B cell (primary cell): Measurements from ENCODE around the gene CCNT2. TPM values are rescaled to one million over a fixed set of nuclear protein-coding genes. Genes with fewer than 3 reads are reported as not detected.

ENCODE experiments used
- ATAC-seq: fragments of 200-7000 bp; cut with Tn5 transposase; one replicate; pipeline ENCODE4 v1.10.0; 2021; ENCODE audit warnings: low read depth, mild to moderate bottlenecking, moderate number of reproducible peaks, moderate library complexity
- CTCF ChIA-PET: fragments of 350-600 bp; sonication (Branson Sonifier 250); formaldehyde crosslinking; loops from one replicate; lab custom pipeline; 2021; ENCODE audit warnings: antibody characterized with exemption, inconsistent platforms; lab: Charles Lee
- POLR2A ChIA-PET: fragments of 350-600 bp; sonication (Branson Sonifier 250); formaldehyde crosslinking; loops from one replicate; lab custom pipeline; 2021; ENCODE audit warnings: antibody characterized with exemption; lab: Charles Lee
- DNase-seq: peaks from one replicate; pipeline ENCODE4 v3.0.0; 2013
- H2AFZ ChIP-seq: 2 replicates; pipeline ENCODE4 v1.6.1; 2012; ENCODE audit warnings: mild to moderate bottlenecking, low read depth, low read length; ENCODE audit not compliant: insufficient read depth, poor library complexity, severe bottlenecking
- H3K27ac ChIP-seq, 2 donors: 1 replicate in 1 of 2; 2 replicates in 1 of 2; pipeline ENCODE4 v1.5.1; 2012 to 2013; ENCODE audit warnings: low read length in 2 of 2, mild to moderate bottlenecking in 2 of 2, moderate library complexity in 1 of 2
- H3K27me3 ChIP-seq, 4 experiments: fragments of 200-600 bp in 1 of 4; sonication (generic) in 1 of 4; replicated peaks in 1 of 4; 1 replicate in 2 of 4; 2 replicates in 2 of 4; pipeline versions ENCODE4 v1.6.1 to v1.7.0; 2013 to 2016; ENCODE audit warnings: low read length in 3 of 4, mild to moderate bottlenecking in 2 of 4, mixed read lengths in 1 of 4, moderate library complexity in 1 of 4; ENCODE audit not compliant: insufficient read depth in 4 of 4, control insufficient read depth in 3 of 4; ENCODE audit errors: control extremely low read depth in 1 of 4
- H3K36me3 ChIP-seq, 2 experiments: replicated peaks in 1 of 2; 1 replicate in 1 of 2; 2 replicates in 1 of 2; pipeline versions ENCODE4 v1.6.1 to v1.7.1; 2013; ENCODE audit warnings: low read length in 1 of 2; ENCODE audit not compliant: insufficient read depth in 2 of 2, control insufficient read depth in 1 of 2; ENCODE audit errors: control extremely low read depth in 1 of 2, extremely low read depth in 1 of 2
- H3K4me1 ChIP-seq, 2 donors: fragments of 200-600 bp in 1 of 2; sonication (generic) in 1 of 2; 1 replicate in 1 of 2; 2 replicates in 1 of 2; pipeline versions ENCODE4 v1.5.1 to v1.6.1; 2013 to 2017; ENCODE audit warnings: low read length in 2 of 2; ENCODE audit not compliant: control insufficient read depth in 2 of 2, insufficient read depth in 2 of 2
- H3K4me2 ChIP-seq: replicated peaks from 2 replicates; pipeline ENCODE3; 2012; ENCODE audit warnings: mild to moderate bottlenecking, low read depth, low read length; ENCODE audit not compliant: poor library complexity, severe bottlenecking
- H3K4me3 ChIP-seq, 5 experiments: fragments of 200-600 bp in 1 of 5; sonication (generic) in 1 of 5; 1 replicate in 3 of 5; 2 replicates in 2 of 5; pipeline versions ENCODE4 v1.5.1 to v1.7.0; 2011 to 2016; ENCODE audit warnings: low read length in 4 of 5, mild to moderate bottlenecking in 4 of 5, low read depth in 2 of 5, control low read depth in 1 of 5, moderate library complexity in 1 of 5; ENCODE audit not compliant: insufficient read depth in 1 of 5; ENCODE audit errors: control extremely low read depth in 1 of 5, extremely low read depth in 1 of 5
- H3K79me2 ChIP-seq: fragments of 200-600 bp; sonication (generic); one replicate; pipeline ENCODE4 v1.6.0; 2016; ENCODE audit warnings: low read length; ENCODE audit not compliant: control insufficient read depth, insufficient read depth
- H3K9ac ChIP-seq: fragments of 200-600 bp; sonication (generic); 2 replicates; pipeline ENCODE4 v1.6.1; 2017; ENCODE audit warnings: mild to moderate bottlenecking, low read length, moderate library complexity
- H3K9me3 ChIP-seq, 3 donors: one replicate each; pipeline versions ENCODE4 v1.6.1 to v1.7.1; 2013; ENCODE audit warnings: low read length in 2 of 3; ENCODE audit not compliant: control insufficient read depth in 2 of 3, insufficient read depth in 1 of 3; ENCODE audit errors: control extremely low read depth in 1 of 3
- H4K20me1 ChIP-seq: 2 replicates; pipeline ENCODE4 v1.6.0; 2012; ENCODE audit warnings: mild to moderate bottlenecking, low read length; ENCODE audit not compliant: insufficient read depth, control insufficient read depth, poor library complexity, severe bottlenecking
- H3K27ac Mint-ChIP-seq: one replicate; pipeline ENCODE4 v1.8.0; 2021; ENCODE audit warnings: mixed read lengths
- H3K27me3 Mint-ChIP-seq: one replicate; pipeline ENCODE4 v1.8.0; 2021; ENCODE audit warnings: mixed read lengths
- H3K4me1 Mint-ChIP-seq: one replicate; pipeline ENCODE4 v1.8.0; 2021; ENCODE audit warnings: mixed read lengths
- H3K4me3 Mint-ChIP-seq: one replicate; pipeline ENCODE4 v1.8.0; 2021; ENCODE audit warnings: mixed read lengths
- H3K9me3 Mint-ChIP-seq: one replicate; pipeline ENCODE4 v1.8.0; 2022; ENCODE audit warnings: mixed read lengths; ENCODE audit not compliant: insufficient read depth
- CTCF ChIP-seq: fragments of 200-600 bp; IDR thresholded peaks from one replicate; pipeline ENCODE4 v1.8.0; 2022; ENCODE audit warnings: antibody characterized with exemption, mild to moderate bottlenecking
- EZH2 ChIP-seq: IDR thresholded peaks from 2 replicates; pipeline ENCODE4 v1.6.1; 2012; ENCODE audit warnings: borderline replicate concordance, low read depth, mild to moderate bottlenecking, moderate library complexity, low read length; ENCODE audit not compliant: insufficient read depth, poor library complexity, severe bottlenecking
- WGBS: methylation state at CpG from one replicate; pipeline ENCODE4 v1.1.5; 2013; ENCODE audit warnings: missing lambda C conversion rate; ENCODE audit not compliant: insufficient coverage; 5-methylcytosine and 5-hydroxymethylcytosine counted together
- intact Hi-C: fragments of 100-400 bp; cut with micrococcal nuclease; formaldehyde crosslinking; loops from one replicate; pipeline ENCODE4 v1.10.0; 2022
- polyA plus RNA-seq: library from polyadenylated mRNA; depleted of rRNA; stranded (reverse); fragments of >200 nt; gene quantifications from 2 replicates; pipeline ENCODE4 v1.2.3, GENCODE V29; 2012
- total RNA-seq, 2 donors: library from RNA; stranded (reverse); fragments of 120-200 nt in 1 of 2; gene quantifications; 1 replicate in 1 of 2; 2 replicates in 1 of 2; pipeline versions ENCODE4 v1.2.3 to v1.2.4, GENCODE V29; 2013 to 2022

Gene CCNT2
- total and polyA plus RNA-seq, 2 donors (not counting 1 experiment from before 2014, with no cell fraction given): 17.4 to 86.7 TPM

- CTCF ChIA-PET: no interaction called here
- WGBS: 100% methylated on average over 1 of the region's 3 CpGs
- Mint-ChIP-seq H3K4me1 (no peaks in the 10 kb centered on the region), H3K27me3 (no peaks in the 10 kb centered on the region), H3K9me3 (peaks cover 4% of the 10 kb centered on the region), H3K27ac (no peak overlapping the region), H3K4me3 (no peak overlapping the region)
- Histone ChIP-seq H3K4me3 (no peak overlapping the region), H3K9ac (no peak overlapping the region), H3K9me3 (peaks cover 0 to 3% (median 1%) of the 10 kb centered on the region in 3 donors), H3K27ac (no peak overlapping the region), H3K4me1 (no peaks in the 10 kb centered on the region), H2AFZ (no peak overlapping the region), H3K79me2 (no peaks in the 10 kb centered on the region), H3K36me3 (no peaks in the 10 kb centered on the region), H3K4me2 (no peak overlapping the region), H4K20me1 (no peaks in the 10 kb centered on the region), H3K27me3 (no peaks in the 10 kb centered on the region)
- POLR2A ChIA-PET: no interaction called here
- DNase-seq: no peak
- intact Hi-C loops: no loop called here
- no peak for ATAC-seq
- TF ChIP-seq EZH2: no peak
- TF ChIP-seq CTCF: no peak
Measured at GRCh38 chr2:134883552-134884293, 34.9 kb upstream of the CCNT2 start.

- no peak overlapping the region for H3K27ac ChIP-seq
- ChIA-PET POLR2A (no interaction called here), CTCF (interaction anchor here (1.1 kb wide), 1 partner anchor 14 kb away, joined by 3 read pairs; no protein-coding TSS in a partner anchor)
- no peak overlapping the region for H3K4me2 ChIP-seq
- no peaks in the 10 kb centered on the region for H3K27me3 ChIP-seq
- no peak overlapping the region for H3K27ac Mint-ChIP-seq
- no peak overlapping the region for H3K4me3 ChIP-seq
- no peak overlapping the region for H3K9ac ChIP-seq
- intact Hi-C loops: no loop called here
- no peak overlapping the region for H2AFZ ChIP-seq
- peaks cover 0 to 1% (median 0%) of the 10 kb centered on the region in 3 donors for H3K9me3 ChIP-seq
- H3K4me3 Mint-ChIP-seq: no peak overlapping the region
- DNase-seq: no peak
- no peaks in the 10 kb centered on the region for H3K4me1 ChIP-seq
- no peaks in the 10 kb centered on the region for H3K27me3 Mint-ChIP-seq
- TF ChIP-seq CTCF: no peak
- no peak for TF ChIP-seq EZH2
- no peaks in the 10 kb centered on the region for H3K4me1 Mint-ChIP-seq
- H3K9me3 Mint-ChIP-seq: peaks cover 4% of the 10 kb centered on the region
- H4K20me1 ChIP-seq: no peaks in the 10 kb centered on the region
- H3K36me3 ChIP-seq: no peaks in the 10 kb centered on the region
- no peak for ATAC-seq
- no peaks in the 10 kb centered on the region for H3K79me2 ChIP-seq
Measured at GRCh38 chr2:134884435-134884834, 34.2 kb upstream of the CCNT2 start.
